Stimulated activated CD8-positive, alpha-beta memory T cell treated with anti-CD3 and anti-CD28 coated beads, Interleukin-4, amount 100 ng/mL, for 48 hours (primary cell): Measurements from ENCODE around the gene PKP3.
"Not testable (repeated sequence)": the region's sequence is repeated elsewhere in the genome, so short reads cannot be mapped to it uniquely, and the experiment has no call there.

Source experiments
- DNase-seq: peaks from one replicate; pipeline ENCODE4 v3.0.0-alpha.2; 2020

PKP3 gene

DNA sequence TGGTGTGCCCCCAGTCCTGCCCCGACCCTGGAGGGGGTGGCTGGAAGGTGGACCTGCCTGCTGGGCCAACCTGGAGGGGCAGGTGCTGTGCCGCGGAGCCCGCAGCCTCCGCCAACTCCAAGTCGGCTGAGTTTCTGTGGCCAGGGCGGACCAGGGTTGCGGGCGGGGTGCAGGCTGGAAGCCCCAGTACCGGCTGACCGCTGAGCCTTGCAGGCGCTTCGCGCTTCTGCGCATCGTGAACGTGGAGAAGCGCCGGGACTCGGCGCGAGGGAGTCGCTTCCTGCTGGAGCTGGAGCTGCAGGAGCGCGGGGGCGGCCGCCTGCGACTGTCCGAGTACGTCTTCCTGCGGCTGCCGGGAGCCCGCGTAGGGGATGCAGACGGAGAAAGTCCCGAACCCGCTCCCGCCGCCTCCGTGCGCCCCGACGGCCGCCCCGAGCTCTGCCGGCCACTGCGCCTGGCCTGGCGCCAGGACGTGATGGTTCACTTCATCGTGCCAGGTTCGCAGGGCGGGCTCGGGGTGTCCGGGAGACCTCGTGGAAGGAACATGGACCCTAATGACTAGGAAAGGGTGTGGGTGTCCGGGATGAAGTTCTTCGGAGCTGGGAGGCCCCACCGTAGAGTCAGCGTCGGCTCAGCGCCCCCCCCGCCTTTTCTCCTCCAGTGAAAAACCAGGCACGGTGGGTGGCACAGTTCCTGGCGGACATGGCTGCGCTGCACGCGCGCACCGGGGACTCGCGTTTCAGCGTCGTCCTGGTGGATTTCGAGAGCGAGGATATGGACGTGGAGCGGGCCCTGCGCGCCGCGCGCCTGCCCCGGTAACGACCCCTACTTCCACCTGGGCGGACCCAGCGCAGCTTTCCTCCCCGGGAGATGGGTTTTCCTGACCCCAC is 14.6 kb upstream of the PKP3 start:
- DNase-seq, result no peak

DNA sequence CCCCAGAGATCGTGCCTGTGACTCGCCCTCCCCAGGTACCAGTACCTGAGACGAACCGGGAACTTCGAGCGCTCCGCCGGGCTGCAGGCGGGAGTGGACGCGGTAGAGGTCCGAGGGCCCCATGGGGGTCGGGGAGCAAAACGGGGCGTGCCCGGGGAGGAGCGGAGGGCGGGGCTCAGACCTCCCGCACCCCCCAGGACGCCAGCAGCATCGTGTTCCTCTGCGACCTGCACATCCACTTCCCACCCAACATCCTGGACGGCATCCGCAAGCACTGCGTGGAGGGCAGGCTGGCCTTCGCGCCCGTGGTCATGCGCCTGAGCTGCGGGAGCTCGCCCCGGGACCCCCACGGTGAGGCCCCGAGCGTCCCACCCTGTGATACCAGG is 13.9 kb upstream of the PKP3 start:
- no peak for DNase-seq

DNA sequence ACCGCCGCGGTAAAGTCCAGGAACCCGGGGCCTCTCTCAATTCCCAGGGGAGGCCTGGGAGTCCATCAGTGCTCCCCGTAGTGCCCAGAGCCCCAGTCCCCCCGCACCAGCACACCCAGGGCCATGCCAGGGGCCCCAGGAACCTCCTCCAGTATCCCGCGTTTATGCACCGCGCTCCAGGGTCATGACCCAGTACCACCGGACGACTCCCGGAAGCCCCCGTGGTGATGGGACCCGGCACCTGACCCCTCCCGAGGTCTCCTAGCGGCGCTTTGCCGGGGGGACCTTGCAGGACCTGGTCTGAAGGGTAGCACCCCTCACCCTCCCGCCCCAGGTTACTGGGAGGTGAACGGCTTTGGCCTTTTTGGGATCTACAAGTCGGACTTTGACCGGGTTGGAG is 13.5 kb upstream of the PKP3 start:
- DNase-seq, result no peak

DNA sequence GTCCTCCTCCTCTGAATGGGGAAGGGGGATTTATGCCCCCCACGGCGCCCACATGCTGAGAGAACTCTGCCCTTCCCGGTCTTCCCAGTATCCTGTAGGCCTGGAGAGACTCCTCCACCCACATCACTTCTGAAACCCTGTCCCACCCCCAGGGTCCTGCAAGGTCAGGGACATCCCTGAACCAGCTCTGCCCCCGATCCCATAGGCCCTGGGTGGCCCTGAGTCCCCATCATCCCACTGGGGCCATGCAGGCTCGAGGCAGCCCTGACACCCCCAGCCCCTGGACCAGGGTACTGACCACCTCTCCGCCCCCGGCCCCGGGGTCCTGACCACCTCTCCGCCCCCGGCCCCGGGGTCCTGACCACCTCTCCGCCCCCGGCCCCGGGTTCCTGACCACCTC is 13.0 kb upstream of the PKP3 start:
- no peak for DNase-seq

DNA sequence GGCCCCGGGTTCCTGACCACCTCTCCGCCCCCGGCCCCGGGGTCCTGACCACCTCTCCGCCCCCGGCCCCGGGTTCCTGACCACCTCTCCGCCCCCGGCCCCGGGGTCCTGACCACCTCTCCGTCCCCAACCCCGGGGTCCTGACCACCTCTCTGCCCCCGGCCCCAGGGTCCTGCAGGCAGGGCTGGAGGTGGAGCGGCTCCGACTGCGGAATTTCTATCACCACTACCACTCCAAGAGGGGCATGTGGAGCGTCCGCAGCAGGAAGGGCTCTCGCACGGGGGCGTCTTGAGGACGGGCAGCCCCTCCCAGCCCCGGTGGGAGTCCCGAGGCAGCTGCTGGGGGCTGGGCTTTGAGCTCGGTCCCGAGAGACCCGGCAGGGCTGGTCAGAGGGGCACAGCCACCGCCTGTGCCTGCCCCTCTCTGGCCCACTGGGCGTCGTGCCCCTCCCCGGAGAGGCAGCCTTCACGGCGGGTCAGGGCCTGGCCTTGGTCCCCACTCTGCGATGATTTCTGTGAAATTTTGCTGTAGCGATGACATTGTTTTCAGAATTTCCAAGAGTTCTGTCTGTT is 12.4 kb upstream of the PKP3 start:
- no peak for DNase-seq

DNA sequence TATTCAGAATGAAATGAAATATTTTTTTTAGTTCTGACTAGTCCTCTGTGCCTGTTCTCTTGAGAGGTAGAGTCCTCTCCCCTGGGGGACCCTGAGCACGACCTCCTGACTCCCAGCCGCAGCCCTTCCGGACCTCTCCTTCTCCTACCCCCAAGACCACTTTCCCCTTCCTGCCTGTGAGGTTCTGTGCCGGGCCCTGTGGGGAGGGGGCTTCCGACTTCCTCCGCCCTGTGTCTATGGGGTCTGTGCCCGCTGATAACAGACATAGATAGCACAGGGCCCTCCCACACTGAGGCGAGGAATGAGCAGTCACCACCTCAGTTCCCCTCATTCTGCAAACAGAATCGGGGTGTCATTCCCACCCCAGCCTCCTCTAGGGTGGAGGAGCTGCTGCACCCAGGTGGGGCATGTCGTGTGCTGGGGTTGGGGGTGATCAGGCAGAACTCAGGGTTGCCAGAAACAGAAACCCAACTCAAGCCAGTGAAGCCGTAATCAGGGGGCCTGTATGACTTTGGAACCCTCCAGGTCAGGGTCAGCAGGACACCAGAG is 11.9 kb upstream of the PKP3 start:
- no peak for DNase-seq

DNA sequence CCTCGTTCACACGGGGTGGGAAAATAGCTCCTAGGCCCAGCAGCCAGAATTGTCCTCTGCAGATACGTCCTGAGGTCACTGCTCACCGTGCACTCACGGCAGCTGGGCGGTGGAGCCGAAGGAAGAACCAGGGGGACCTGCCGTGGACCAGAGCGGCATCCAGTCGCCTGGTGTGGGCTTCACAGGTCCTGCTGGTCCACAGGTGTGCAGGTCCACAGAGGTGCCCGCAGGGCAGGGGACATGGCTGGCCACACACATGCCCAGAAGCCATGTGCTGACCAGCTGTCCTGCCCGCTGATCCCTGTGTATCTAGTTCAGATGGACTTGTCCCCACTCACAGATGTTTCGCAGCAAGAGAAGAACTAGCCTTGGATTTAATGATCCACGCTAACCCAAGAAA is 10.6 kb upstream of the PKP3 start:
- no peak for DNase-seq

DNA sequence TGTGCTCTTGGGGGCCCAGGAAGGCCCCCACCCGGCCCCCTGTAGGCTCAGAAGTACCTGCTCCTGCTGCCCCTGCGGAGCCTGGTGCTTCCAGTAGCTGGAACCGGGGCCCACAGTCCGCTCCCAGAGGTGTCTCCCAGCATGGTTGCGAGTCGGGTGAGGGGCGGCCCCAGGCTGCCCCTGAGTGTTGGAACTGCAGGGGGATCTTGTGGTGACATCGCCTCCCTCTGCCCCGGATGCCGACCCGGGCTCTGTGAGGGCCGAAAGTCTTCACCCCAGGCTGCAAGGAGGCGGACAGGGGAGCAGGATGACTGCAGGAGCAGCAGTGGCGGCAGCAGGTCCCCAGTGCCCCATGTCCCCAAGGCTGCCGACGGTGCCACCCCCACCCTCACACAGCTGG is 9.5 kb upstream of the PKP3 start:
- DNase-seq, result no peak

DNA sequence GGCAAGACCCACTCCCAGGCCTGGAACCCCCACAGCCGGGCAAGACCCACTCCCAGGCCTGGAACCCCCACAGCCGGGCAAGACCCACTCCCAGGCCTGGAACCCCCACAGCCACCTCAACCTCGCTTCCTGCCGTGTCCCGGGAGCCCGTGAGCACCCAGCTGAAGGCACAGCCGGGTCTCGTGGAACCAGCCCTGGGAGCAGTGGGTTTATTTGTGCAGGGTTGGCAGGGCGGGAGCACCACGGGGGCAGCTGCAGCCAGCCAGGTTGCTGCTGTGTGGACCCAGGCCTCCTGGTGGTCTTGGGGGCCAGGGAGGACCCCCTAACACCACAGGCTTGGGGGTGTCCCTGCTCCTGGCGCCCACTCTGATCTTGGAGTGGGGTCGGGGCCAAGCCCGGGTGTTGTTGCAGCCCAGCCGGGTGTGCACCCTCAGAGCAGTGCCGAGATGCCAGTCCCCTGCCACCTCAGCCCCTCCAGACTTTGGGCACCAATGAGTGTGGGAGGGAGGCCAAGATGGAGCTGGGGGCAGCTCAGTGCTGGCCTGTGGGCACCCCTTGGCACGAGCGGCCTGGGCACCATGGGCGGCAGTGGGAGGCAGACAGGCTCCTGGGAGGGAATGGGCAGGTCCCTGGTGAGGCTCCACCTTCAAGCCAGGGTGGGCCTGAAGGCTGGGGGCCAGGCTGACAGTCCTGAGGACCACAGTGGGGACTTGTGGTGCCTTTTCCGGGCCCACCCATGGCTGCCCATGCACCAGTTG is 8.2 kb upstream of the PKP3 start:
- DNase-seq, result no peak

DNA sequence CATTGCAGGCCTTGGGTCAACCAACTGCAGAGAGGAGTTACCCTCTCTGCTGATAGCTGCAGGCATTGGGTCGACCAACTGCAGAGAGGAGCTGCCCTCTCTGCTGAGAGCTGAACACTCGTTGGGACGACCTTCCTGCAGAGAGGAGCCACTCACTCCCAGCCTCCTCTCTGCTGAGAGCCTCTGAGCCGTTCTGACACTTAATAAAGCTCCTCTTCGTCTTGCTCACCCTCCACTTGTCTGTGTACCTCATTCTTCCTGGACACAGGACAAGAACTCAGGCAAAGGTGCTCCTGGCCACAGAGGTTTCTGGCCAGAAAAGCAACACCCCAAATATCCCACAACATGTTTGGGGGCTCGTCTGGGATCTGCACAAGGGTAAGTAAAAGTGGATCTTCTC is 7.5 kb upstream of the PKP3 start:
- DNase-seq, result no peak

DNA sequence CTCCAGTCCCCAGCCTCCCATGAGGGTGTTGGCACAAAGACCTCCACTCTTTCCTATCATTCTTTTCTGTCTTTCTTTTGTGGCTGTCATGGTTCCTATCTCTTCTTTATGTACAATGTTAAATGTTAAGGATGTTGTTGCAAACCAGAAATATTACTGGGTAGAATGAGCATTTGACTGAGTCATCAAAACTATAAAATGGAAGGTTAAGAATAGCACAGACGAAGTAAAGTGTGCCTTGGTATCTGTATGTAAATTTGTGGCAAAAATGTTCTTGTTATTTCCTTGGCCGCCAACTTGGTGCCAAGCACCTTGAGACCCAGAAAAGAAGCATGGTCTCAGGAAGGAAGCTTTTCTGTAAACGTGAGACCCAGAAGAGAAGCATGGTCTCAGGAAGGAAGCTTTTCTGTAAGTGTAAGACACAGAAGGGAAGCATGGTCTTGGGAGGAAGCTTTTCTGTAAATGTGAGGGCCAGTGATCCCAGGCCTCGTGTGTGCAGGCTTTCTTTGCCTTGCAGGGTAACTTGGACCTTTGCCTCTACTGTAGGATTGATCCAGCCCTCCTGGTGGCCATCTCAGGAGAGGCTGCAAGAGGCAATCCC is 6.7 kb upstream of the PKP3 start:
- no peak for DNase-seq

DNA sequence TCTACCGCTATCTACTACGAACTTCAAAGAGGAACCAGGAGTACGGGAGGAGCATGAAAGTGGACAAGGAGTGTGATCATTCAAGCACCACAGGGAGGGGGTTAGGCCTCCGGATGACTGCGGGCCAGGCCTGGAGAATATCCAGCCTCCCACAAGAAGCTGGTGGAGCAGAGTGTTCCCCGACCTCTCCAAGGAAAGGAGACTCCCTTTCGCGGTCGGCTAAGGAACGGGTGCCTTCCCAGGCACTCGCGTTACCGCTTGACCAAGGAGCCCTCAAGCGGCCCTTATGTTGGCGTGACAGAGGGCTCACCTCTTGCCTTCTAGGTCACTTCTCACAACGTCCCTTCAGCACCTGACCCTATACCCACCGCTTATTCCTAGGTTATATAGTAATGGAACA is 4.6 kb upstream of the PKP3 start:
- DNase-seq, result not testable (repeated sequence)

DNA sequence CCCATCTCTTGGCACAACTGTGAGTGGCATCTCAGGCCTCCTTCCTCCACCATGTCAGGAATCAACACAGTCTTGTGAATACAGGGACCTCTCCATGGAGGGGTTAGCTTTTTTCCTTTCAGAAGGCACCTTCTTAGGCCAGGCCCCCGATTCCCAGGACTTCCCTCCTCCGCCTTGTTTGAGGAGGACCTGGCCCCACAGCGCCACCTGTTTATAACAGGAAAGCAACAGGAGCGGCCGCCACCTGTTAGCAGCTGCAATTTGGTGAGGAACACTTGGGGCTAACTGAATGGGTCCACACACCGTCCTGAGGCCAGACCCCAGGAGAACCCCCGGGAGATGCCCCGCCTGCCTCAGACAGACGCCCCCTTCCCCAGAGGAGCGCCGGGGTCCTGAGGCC is 3.8 kb upstream of the PKP3 start:
- DNase-seq, result no peak

DNA sequence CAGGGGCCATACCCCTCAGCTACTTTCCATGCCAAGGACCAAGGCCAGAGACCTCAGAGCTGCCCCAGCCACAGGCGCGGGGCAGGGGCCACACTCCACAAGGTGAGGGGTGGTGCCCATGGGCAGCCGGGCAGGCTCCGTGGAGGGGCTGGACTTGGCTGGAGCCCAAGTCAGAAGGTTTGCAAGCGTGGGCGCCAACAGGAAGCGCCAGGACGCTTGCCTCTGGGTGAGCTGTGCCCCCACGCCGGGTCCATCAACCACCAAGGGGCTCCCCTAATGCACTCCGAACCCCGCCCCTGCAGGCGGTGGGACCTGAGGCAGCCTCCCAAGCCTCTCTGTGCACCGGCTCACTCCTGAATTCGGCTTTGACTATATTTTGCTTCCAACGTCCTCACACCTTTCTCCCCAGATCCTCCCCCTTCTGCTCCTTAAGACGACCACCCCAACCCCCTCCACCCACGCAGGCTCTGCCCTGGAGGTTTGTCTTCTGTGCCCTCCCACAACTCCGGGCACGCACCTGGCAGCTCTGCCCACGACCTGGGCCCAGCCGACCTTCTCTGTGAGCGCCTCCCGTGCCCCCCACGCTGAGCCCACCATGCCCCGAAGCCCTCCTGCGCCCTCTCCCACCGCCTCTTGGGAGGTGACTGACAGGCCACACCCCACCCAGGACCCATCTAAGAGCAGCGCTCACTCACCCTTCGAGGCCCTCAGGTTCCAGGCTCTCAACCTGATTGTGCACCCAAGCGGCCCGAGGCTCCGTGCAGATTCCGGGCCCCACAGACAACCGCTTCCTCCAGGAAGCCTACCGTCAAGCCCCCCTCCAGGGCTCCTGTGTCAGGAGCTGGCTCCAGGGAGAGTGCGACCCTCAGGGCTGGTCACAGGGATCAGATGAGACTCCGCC is 2.6 kb upstream of the PKP3 start:
- DNase-seq, result no peak

DNA sequence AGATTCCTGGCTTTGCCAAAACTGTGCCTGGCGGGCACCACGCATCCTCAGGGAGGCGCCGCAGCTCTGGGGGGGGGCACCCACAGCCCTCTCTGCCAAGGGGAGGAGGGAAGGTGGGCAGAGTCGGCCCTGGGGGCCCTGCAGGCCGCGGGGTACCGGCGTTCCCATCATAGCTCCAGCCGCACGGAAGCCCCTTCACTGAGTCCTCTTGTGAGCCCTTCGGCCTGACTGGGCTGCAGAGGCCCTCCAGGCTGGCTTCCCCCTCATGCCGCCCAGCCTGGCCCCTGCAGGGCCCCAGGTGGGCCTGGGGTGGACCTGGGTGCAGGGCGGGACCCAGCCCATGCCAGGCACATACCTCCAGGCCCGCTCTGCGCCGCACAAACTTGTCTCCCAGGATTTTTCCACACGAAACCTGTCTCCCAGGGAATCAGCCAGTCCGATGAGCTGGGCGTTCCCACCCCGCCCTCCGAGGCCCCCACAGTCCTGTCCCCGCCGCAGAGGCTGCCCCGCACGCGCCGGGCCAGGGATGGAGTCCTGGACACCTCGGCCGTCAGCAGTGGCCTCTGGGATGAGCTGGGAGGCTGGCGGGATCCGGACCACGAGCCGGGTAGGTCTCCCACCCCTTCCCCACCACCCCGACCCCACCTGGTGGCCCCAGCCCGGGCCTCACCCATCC is 1.8 kb upstream of the PKP3 start:
- no peak for DNase-seq

DNA sequence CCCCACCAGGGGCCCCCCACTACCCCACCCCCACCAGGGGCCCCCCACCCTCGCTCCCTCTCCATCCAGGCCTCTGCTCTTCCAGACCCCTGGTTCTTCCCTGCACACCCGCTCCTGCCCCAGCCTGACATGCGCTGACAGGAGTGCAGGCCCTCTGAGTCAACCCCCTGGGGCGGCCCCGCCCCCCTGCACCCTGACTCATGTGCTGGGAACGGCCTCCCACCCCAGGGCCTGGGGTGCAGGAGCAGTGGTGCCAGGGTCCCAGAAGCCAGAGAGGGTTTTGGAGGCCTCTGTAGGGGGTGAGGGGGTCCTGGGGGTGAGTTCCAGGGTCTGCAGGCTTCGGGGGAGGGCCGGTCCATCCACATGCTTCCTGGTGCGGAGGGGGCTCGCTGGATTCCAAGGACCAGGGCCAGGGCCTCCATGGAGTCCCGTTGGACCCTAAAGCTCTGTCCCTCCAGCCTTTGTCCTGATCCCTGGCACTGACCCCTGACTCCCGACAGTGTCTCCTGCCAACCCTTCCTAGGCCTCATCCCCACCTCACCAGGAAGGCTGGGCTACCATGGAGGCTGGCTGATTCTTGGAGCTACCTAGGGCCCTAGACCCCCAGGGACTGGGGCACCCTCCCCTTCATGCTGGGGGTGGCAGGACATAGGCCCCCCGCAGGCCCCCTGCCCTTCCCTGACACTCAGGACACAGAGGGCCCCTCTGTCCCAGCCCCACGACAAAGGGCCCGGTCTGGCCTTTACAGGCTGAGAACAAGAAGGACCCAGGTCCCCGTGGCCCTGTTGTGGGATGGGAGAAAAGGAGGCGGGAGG is 583 bp upstream of the PKP3 start:
- DNase-seq, result peak; percentile 66

DNA sequence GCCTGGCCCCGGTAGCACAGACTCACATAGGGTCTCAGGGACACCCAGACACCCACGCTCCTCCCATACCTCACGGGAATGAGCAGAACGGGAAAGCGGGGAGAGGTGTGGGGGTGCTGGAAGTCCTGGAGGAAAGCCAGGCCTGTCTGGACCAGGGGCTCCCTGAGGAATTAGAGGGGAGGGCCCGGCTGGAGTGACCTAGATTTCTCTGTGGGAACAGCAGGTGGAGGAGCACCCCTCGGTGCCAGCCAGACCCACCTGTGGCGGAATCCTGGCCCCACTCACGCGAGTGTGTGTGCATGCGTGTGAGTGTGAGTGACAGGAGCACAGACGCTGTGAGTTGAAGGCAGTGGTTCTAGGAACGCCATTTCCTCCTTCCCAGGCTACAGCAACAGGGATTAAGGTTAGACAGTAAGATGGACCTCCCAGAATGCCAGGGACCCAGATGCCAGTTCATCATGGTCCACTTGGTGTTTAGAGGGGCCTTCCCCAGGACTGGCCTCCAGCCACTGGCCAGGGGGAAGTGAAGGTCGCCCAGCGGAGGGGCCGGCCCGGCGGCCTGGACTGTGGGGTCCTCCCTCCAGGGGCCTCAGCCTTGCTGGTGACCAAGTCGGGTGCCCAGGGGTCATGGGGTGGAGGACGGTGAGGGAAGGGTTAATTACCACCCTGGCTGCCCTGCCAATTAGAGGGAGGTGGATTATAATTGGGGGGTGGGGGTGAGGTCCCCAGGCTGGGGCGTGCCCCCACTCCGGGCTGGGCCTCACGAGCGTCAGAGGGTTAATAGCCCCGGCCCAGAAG is 1.0 kb downstream of the PKP3 start:
- DNase-seq, result no peak

DNA sequence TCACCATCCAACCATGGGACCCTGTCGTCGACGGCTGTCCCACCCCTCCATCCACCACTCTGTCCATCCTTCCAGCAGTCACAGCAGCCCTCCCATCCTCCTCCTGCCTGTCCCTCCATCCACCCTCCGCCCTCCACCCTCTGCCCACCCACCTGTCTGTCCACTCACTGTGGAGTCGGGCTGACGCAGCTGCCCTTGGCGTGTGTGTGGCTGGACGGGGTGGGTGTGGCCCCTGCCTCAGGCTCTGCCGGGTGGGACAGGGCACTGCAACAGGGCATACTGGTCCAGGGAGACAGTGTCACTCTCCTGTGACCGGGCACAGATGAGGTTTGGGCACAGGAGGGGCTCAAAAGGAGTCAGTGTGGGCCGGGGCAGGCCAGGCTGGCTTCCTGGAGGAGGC is 1.9 kb downstream of the PKP3 start:
- DNase-seq, result no peak

DNA sequence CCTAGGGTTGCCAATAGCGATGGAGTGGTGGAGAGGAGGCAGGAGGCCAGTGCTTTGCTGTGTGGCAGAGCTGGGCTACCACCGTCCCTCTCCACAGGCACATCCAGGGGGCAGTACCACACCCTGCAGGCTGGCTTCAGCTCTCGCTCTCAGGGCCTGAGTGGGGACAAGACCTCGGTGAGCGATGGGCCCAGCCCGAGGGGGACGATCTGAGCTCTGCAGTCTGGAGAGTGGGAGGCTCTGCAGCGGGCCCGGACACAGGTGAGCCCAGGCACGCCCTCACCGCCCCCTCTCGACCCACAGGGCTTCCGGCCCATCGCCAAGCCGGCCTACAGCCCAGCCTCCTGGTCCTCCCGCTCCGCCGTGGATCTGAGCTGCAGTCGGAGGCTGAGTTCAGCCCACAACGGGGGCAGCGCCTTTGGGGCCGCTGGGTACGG is 2.5 kb downstream of the PKP3 start:
- no peak for DNase-seq
